Skeletal muscle cell (primary cell): ENCODE data around the gene TENT4B.

ENCODE experiments used
- DNase-seq: peaks from one replicate; pipeline ENCODE4 v3.0.0-alpha.2; 2010; ENCODE audit warnings: low read depth
- H3K4me3 ChIP-seq: 2 replicates; pipeline ENCODE4 v1.5.1; 2011; ENCODE audit warnings: low read depth, mild to moderate bottlenecking, control low read depth, low read length, moderate library complexity

The TENT4B gene

DNA sequence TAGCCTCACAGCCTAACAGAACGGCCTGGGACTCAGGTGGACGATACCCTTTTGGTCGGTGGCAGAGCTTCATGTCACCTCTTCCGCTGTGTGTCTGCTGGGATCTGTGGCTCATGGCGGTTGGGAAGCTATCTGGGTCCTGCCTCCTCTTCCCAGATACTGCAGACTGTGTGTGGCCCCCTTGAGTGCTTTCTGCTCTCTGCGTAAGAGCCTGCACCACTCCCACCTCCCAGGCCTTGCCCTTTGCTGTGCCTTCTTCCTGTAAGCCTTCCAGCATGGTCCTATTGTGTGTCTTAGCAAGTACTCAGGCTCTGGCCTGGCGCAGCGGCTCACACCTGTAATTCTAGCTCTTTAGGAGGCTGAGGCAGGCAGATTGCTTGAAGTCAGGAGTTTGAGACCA, 95.7 kb downstream of the TENT4B start:
- DNase-seq: no peak
- no peak overlapping the region for H3K4me3 ChIP-seq

DNA sequence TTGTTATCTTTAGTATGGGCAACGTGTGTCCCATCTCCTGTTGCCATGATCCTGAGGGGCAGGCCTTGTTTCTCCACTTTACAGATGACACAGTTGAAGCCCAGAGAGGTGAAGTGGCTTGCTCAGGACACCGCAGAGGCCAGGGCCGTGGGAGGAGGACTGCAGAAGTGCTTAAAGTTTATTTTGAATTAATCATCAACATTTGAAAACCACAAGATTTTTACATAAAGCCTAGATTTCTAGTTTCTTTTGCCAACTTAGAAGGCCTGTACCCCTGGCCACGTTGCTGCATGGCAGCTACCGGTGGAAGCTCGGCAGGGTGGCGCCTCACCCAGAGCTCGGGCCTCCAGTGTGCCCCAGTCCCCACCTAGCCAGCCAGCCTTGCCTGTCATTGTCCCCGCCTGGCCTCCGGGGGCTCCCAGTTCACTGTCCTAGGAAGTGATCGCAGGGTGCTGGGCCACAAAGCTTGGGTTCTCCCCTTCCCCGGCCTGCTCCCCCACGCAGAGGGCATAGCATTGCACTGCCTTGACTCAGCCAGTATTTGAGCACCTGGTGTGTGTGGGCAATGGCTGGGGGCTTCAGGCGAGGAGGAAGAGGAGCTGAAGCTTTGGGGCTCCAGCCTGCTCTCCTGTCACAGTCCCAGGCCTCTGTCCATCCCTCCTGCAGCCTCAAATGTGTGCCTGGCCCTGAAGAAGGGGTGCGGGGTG, 98.4 kb downstream of the TENT4B start:
- peak; percentile 75 for DNase-seq

DNA sequence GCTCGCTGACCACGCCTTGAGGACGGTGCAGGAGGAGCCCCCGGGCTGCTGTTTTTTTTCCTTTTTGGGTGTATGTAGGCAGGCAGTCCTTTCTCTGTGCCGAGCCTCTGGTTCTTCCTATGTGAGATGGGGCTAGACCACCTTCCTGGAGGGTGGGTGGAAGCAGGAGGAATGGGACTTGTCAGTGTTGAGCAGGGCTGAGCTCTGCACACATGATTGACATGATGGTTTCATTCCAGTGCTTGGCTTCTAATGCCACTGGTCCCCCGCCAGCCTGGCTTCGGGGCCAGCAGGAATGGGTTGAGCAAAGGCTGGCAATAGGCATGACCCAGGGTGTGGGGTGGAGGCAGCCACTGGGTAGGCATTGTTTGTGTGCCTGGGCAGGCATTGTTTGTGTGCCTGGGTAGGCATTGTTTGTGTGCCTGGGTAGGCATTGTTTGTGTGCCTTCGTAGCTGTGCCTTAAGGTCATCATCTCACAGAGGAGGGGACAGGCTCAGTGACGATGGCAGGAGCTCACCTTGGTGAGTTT, 99.0 kb downstream of the TENT4B start:
- no peak overlapping the region for H3K4me3 ChIP-seq
- DNase-seq: no peak

More for the DNA sequence above, 98.4 kb downstream of the TENT4B start:
- H3K4me3 ChIP-seq: no peak overlapping the region

DNA sequence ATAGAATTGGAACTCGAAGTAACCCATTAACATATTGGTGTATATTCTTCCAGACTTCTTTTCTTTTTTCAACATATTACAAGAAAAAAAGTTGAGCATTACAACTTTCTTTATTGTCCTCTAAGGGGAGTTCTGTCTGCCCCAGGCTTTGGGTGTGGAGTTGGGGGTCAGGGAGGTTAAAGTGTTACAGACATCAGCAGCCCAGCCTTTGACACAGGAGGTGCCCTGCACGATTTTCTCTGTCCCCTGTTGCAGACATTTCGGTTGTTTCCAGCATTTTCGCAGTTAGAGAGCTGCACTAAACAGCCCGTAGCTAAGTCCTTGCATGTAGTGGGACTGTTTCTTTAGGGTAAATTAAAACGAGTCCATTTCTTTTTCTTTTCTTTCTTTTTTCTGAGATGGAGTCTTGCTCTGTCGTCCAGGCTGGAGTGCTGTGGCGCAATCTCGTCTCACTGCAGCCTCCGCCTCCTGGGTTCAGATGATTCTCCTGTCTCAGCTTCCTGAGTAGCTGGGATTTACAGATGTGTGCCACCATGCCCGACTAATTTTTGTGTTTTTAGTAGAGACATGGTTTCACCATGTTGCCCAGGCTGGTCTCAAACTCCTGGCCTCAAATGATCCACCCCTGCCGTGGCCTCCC, 99.9 kb downstream of the TENT4B start:
- DNase-seq: no peak
- H3K4me3 ChIP-seq: no peak overlapping the region

DNA sequence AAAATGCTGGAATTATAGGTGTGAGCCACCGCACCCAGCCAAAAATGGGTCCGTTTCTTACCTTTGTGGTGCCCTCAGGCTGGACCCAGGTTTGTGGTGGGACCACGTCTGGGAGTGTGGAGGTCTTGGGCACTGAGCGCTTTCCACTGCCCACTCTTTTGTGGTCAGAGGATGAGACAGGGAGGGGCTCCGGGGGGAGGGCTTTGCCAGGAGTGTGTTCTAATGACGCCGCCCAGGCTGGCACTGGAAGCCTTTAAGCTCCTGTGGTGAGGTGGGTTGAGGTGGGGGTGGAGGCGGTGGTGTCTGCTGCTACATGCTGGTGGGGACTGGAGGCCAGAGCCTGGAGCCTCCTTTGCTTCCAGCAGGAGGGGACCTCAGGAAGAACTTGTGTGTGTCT, 100.4 kb downstream of the TENT4B start:
- H3K4me3 ChIP-seq: no peak overlapping the region
- DNase-seq: no peak

DNA sequence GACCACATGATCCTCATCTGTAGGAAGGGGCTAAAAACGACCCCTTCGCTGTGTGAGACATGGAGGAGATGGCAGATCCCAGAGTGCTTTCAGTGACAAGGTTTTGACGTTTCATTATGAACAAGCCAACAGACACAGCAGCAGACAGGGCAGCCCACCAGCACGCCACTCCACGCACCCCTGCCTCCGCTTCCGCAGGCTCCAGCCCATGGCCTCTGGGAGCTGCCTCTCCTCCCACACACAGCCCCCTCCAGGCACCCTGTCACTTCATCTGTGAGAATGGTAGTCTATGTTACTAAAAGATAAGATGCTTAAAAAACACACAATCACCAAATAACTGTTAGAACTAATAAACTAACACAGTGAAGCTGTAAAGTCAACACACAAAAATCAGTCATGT, 101.0 kb downstream of the TENT4B start:
- DNase-seq: no peak
- no peak overlapping the region for H3K4me3 ChIP-seq

DNA sequence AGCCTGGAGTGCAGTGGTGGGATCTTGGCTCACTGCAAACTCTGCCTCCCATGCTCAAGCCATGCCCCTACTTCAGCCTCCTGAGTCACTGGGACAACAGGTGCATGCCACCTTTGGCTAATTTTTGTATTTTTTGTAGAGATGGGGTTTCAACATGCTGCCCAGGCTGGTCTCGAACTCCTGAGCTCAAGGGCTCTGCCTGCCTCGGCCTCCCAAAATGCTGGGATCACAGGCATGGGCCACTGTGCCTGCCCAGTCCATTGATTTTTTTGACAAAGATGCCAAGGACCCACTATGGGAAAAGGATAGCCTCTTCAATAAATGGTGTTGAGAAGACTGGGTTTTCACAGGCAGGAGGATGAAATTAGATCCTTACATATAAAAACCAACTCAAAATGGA, 102.4 kb downstream of the TENT4B start:
- DNase-seq: no peak
- no peak overlapping the region for H3K4me3 ChIP-seq

DNA sequence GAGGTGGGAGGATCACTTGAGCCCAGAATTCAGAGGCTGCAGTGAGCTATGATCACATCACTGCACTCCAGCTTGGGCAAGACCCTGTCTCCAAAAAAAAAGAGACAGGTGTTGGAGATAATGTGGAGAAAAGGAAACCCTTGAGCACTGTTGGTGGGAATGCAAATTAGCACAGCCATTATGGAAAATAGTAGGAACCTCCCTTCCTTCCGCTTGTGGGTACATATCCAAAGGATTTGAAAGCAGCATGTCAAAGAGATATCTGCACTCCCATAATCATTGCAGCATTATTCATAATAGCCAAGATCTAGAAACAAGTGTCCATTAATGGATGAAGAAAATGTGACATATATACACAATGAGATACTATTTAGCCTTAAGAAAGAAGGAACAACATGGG, 103.5 kb downstream of the TENT4B start:
- H3K4me3 ChIP-seq: no peak overlapping the region
- DNase-seq: no peak

DNA sequence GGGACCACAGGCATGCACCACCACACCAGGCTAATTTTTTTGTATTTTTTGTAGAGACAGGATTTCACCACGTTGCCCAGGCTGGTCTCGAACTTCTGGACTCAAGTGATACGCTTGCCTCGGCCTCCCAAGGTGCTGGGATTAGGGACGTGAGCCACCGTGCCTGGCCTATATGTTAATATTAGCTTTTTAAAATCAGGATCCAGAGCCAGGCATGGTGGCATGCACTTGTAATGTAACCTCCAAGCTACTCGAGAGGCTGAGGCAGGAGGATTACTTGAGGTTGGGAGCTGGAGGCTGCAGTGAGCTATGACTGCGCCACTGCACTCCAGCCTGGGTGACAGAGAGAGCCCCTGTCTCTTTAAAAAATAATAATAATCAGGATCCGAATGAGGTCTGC, 104.8 kb downstream of the TENT4B start:
- DNase-seq: no peak
- no peak overlapping the region for H3K4me3 ChIP-seq

DNA sequence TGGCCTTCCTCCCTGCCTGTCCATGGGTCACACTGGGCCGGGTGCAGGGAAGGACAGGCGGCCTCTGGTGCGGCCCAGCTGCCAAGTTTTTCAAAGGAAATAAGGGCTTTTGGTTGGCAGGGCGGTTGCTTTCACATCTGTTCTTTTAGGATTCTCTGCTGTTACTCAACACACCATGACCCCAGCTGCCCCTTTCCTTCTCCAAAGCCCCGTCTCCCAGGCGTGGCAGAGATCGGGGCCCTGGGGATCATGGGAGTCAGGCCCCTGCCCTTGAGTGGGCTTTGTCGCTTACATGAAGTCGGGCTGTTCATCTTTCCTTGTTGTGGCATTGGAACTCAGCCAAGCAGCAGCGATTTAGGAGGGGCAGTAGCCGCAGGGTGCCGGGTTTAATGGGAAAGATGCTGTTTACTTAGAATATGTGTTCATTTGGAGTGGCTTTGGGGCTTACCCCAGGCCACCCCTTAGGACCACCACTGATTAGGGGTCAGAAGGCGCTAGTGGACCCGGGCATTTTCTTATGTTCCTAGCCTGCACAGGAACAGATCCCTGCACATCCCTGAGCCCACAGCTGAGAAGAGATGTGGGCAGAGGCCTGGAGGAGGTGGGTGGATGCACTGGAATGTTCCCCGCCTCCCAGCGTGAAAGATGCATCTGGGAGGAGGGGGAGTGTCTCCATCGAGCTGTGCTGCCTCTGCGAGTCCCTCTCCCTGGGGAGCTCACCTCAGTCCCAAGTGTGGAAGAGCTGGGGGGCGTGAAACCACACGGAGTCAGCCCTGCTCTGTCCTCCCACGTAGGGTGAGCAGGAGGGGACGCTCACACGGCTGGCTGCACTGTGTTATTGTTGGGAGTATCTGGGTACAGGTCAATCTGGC, 106.5 kb downstream of the TENT4B start:
- DNase-seq: no peak
- no peak overlapping the region for H3K4me3 ChIP-seq

DNA sequence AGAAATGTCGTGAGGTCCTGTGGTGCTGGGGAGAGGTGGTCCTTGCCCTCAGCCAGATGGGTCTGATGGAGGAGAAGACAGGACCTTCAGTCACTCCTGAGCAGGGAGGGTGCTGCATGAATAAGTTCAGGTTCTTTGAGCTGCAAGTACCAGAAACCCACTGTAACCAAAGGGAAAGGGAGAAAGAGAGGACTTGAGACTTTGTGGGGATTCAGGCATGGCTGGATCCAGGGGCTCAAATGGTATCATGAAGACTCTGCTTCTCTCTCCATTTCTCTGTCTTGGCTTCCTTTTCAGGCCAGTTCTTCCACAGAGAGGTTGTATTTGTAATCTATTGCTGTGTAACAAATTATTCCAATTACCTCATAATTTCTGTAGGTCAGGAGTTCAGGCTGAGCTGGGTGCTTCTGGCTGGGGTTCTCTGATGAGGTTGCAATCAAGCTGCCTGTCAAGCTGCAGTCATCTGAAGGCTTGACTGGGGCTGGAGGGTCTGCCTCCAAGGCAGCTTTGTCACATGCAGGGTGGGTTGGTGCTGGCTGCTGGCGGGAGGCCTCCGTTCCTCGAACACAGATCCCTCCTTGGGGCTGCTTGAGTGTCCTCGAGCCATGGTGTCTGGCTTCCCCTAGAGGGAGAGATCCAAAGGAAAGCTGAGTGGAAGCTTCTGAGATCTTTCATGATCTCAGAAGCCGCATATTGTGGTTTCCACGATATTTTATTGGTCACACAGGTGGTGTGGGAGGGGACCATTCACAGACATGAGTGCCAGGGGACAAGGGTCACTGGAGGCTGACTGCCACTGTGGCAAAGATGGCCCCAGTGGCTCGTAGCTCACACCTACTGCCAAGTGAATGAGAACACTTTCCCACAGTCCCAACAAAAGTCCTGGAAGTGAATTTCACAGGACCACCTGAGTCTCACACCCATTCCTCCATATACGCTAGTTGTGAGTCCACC, 107.4 kb downstream of the TENT4B start:
- no peak overlapping the region for H3K4me3 ChIP-seq
- DNase-seq: no peak

DNA sequence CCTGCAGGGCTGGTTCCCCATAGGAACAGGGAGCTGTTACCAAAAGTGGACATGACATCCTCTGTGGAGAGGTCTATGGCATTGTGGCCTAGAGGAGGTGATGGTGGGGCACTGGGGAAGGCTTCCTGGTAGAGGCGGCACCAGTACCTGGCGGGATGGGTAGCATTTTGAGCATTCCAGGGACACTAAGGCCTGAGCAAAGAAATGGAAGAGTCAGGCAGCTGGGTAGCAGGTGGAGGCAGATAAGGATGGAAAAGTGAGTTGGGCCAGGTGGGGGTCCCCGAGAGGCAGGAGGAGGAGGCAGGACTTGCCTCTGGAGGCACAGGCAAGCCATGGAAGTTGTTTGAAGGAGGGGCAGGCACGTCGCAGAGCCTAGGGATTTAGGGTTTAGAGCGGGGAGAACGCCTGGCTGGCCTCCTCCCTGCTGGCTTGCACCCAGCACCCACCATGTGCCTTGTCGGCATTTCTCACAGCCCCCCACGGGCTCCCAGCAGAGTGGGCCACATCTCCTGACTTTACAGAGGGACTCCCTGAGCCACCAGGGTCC, 108.1 kb downstream of the TENT4B start:
- H3K4me3 ChIP-seq: no peak overlapping the region
- DNase-seq: no peak

DNA sequence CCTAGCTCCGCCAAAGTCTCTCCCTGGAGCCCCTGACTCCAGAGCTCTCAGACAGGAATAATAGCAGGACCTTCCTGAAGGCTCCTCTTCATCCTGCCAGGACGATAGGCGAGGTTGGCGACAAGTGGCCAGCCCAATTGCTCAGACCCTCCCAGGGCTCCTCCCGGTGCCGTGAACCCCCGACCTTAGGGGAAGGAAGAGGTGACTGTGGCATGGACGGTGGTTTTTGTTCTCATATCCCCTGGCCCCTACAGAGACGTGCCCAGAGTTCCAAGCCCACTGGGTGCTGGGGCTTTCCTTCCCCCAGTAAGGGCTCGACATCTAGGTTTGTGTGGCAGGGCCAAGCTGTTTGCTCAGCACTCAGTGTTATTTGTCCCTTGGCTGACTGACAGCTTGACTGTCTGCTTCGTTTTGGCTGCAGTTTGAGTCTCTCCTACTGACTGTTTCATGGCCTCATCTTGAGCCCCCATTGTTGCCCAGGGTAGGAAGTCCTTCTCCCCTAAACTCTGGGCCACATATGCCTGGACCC, 108.7 kb downstream of the TENT4B start:
- no peak overlapping the region for H3K4me3 ChIP-seq
- no peak for DNase-seq

DNA sequence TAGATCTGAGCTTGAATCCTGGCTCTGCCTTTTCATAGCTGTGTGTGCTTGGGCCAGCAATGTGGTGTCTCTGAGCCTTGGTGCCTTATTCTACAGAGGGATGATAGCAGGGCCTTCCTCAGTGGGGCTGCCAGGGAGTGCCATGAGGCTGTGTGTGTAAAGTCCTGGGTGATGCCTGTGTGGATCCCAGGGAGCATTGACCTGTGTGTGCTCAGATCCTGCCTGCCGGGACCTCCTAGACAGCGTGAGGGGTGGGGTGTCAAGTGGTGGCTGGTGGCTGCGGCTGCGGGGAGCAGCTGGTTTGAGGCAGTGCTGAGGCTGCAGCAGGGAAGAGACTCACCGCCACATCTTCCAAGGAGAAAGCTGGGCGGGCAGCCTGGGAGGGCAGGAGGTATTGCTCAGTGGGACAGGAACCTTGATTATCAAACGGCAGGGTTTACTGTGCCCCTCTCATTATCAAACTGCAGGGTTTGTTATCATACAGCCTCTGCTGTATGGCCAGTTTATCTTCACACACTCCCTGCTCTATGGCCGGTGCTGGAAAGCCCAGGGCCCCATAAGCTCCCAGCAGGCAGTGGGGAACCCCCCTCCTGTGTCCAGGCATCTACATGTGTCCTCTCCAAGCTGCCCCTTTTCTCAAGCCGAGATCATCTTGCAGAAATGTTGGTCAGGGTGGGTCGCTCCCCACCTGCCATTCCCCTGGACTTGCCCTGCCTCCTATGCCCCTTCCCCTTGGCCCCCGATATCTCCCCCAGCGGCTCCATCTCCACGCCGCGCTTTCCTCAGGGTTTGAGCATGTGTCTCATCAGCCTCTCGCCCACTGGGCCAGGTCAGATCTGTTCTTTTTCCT, 110.2 kb downstream of the TENT4B start:
- DNase-seq: no peak
- H3K4me3 ChIP-seq: no peak overlapping the region

DNA sequence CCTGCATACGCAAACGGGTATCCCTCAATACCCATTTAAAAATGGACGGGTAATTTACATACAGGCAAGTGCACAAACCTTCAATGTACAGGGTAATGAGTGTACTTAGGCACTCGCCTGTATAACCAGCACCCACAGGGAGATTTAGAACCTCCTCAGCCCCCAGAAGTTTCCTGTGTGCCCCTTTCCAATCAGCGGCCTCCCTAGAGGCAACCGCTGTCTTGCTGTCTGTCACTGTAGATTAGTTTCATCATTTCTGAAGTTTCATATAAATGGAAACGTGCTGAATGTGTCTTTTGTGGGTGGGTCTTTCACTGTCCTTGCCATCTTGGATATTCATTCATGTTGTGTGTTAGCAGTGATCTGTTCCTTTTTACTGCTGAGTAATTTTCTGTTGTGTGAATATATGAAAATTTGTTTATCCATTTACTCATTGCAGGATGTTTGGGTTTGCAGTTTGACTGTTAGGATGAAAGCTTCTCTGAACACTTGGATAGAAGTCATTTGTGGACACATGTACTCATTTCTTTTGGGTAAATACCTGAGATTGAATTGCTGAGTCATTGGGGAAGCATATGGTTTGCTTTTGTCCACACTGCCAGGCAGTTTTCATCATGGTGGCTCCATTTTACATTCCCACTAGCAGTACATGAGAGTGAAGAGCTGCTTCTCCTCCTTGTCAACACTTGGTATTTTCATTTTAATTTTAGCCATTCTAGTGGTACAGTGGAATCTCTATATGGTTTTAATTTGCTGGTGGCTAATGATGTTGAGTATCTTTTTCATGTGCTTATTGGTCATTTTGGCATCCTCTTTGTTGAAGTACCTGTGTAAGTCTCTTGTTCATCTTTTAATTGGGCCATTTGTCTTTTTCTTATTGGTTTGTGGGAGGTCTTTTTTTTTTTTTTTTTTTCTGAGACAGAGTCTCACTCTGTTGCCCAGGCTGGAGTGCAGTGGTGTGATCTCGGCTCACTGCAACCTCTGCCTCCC, 111.1 kb downstream of the TENT4B start:
- no peak for DNase-seq

DNA sequence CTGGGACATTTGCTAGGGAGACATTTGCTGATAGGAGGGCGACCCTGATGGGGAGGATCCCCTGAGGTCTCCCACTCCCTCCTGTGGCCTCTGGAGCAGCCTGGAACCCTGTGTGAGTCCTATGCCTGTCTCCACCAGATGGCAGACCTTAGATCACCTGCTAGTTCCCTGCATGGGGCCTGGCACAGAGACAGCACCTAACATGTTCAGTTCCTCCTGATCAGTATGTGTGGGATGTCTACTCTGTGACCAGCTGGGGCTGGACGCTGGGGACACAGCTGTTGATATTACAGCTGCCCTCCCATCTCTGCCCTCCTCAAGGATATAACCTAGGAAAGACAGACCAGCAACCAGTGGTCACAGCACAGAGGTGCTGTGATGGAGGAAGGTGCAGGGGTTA, 112.2 kb downstream of the TENT4B start:
- H3K4me3 ChIP-seq: no peak overlapping the region
- DNase-seq: no peak

More for the DNA sequence above, 111.1 kb downstream of the TENT4B start:
- no peak overlapping the region for H3K4me3 ChIP-seq
